CD4-positive, CD25-positive, alpha-beta regulatory T cell (primary cell): ENCODE data around the gene RHOB. TPM values are rescaled to one million over a fixed set of nuclear protein-coding genes. Genes with fewer than 3 reads are reported as not detected.

Experiments
- ATAC-seq, 2 donors: fragments of 150-1000 bp; cut with Tn5 transposase; one replicate each; pipeline ENCODE4 v1.10.0; 2021; ENCODE audit warnings: low read depth in 2 of 2, moderate number of reproducible peaks in 2 of 2, moderate library complexity in 1 of 2
- DNase-seq, 3 donors: peaks; one replicate each; pipeline versions ENCODE4 v3.0.0 to v3.0.0-alpha.2; 2012 to 2022; ENCODE audit warnings: mixed read lengths in 1 of 3
- H3K27ac ChIP-seq: one replicate; pipeline ENCODE4 v1.7.0; 2013; ENCODE audit warnings: mild to moderate bottlenecking, low read length; ENCODE audit not compliant: insufficient read depth, poor library complexity, severe bottlenecking
- H3K27me3 ChIP-seq: one replicate; pipeline ENCODE4 v1.7.0; 2013; ENCODE audit warnings: low read length; ENCODE audit not compliant: control insufficient read depth, insufficient read depth
- H3K36me3 ChIP-seq: one replicate; pipeline ENCODE4 v1.7.0; 2013; ENCODE audit warnings: mild to moderate bottlenecking, low read length, moderate library complexity; ENCODE audit not compliant: control insufficient read depth, insufficient read depth
- H3K4me1 ChIP-seq: 2 replicates; pipeline ENCODE4 v1.7.0; 2013; ENCODE audit warnings: mild to moderate bottlenecking, low read length; ENCODE audit not compliant: insufficient read depth, control insufficient read depth, poor library complexity, severe bottlenecking
- H3K4me3 ChIP-seq: one replicate; pipeline ENCODE4 v1.7.0; 2013; ENCODE audit warnings: low read depth, mild to moderate bottlenecking, low read length, moderate library complexity
- H3K9me3 ChIP-seq, 2 experiments: 1 replicate in 1 of 2; 2 replicates in 1 of 2; pipeline ENCODE4 v1.7.0; 2013; ENCODE audit warnings: low read length in 2 of 2, mild to moderate bottlenecking in 1 of 2, moderate library complexity in 1 of 2; ENCODE audit not compliant: control insufficient read depth in 2 of 2
- H3K27ac Mint-ChIP-seq, 3 donors: one replicate each; pipeline ENCODE4 v1.8.0; 2020 to 2022; ENCODE audit warnings: mild to moderate bottlenecking in 3 of 3, mixed read lengths in 3 of 3, moderate library complexity in 2 of 3
- H3K27me3 Mint-ChIP-seq: one replicate; pipeline ENCODE4 v1.8.0; 2022; ENCODE audit warnings: mild to moderate bottlenecking, mixed read lengths
- H3K36me3 Mint-ChIP-seq: one replicate; pipeline ENCODE4 v1.8.0; 2020; ENCODE audit warnings: mixed read lengths
- H3K4me1 Mint-ChIP-seq, 4 donors: one replicate each; pipeline ENCODE4 v1.8.0; 2020 to 2022; ENCODE audit warnings: mixed read lengths in 4 of 4, mild to moderate bottlenecking in 1 of 4
- H3K4me3 Mint-ChIP-seq, 4 donors: one replicate each; pipeline ENCODE4 v1.8.0; 2020 to 2022; ENCODE audit warnings: mild to moderate bottlenecking in 4 of 4, mixed read lengths in 4 of 4, moderate library complexity in 3 of 4
- H3K9me3 Mint-ChIP-seq, 7 donors: one replicate each; pipeline ENCODE4 v1.8.0; 2020 to 2022; ENCODE audit warnings: mixed read lengths in 7 of 7, mild to moderate bottlenecking in 3 of 7, moderate library complexity in 2 of 7
- polyA plus RNA-seq, 4 donors: library from polyadenylated mRNA; unstranded; fragments of 300-500 nt; fragmentation: Illumina TruSeq; gene quantifications; one replicate each; pipeline ENCODE4 v1.2.3, GENCODE V29; 2021
- total RNA-seq: library from RNA; stranded (reverse); gene quantifications from one replicate; pipeline ENCODE4 v1.2.3, GENCODE V29; 2022

RHOB gene
- 16.6 TPM for total RNA-seq
- 1 to 10 TPM in 2 of 4 donors, under 1 TPM in 2; 0.69 to 1.2 (median 0.89) TPM for polyA plus RNA-seq

DNA sequence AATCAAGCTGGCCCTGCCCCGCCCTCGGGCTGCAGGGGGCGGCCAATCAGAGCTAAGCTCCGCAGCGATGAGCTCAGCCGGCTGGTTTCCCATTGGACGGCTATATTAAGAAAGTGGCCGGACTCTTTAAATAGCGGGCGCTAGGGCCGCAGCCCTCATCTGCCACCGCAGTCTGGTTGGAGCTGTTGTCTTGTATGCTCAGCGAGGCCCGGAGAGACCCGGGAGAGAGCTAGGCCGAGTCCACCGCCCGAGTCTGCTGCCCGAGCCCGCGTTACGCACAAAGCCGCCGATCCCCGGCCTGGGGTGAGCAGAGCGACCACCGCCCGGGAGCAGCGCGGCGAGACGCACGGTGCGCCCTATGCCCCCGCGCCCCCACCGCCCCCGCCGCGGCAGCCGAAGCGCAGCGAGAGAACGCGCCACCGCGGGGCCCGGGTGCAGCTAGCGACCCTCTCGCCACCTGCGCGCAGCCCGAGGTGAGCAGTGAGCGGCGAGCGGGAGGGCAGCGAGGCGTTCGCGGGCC lies at the start of gene RHOB:
RHOB (plus strand) TSS at position 158 of the 520 bp plus-strand sequence. CDS start 392 bp downstream, outside the sequence.
- peaks cover 22% of the 10 kb centered on the region for H3K27me3 ChIP-seq
- H3K9me3 ChIP-seq: no peaks in the 10 kb centered on the region
- H3K27ac ChIP-seq: no peak within 1 kb of the TSS
- no peak within 1 kb of the TSS for H3K4me3 ChIP-seq
- ATAC-seq: peak; percentile 93 to 97
- peak within 1 kb of the TSS; percentile 47 to 71 (median 69) for H3K27ac Mint-ChIP-seq
- peaks cover 16% of the 10 kb centered on the region for H3K4me1 ChIP-seq
- DNase-seq: peak; percentile 74 to 93 (median 82)
- no peaks in the 10 kb centered on the region for H3K9me3 Mint-ChIP-seq
- peaks cover 66% of the 10 kb centered on the region for H3K27me3 Mint-ChIP-seq
- H3K4me1 Mint-ChIP-seq: peaks cover 0 to 8% (median under 1%) of the 10 kb centered on the region in 4 donors
- H3K36me3 Mint-ChIP-seq: no peaks in the 10 kb centered on the region
- peak within 1 kb of the TSS; percentile 75 to 92 (median 83) for H3K4me3 Mint-ChIP-seq
- H3K36me3 ChIP-seq: no peaks in the 10 kb centered on the region

DNA sequence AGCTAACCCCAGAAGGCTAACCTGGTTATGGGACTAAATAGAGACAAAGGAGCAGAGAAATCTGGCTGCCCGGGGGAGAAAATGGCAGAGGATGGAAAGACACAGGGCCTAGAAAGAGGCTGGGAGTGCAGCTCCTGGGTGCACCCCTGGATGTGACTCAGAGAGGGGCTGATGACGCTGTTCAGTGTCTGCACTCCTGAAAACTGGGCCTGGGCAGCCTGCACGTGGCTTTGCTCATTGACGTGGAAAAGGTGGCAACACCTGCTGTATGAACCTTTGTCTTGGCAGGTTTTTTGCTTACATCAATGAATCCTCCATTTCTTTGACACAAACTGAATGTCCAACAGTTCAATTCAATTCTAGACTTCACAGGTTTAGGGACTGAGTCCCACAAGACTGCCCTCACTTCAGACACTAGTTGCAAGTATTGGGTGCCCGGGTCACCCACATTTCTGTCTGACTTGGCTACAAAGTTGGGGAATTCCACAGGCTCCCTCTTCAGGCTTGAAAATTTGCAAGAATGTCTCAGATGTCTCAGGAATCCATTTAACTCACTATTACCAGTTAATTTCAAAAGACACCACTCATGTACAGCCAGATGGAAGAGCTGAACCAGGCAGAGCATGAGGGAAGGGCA lies 48.9 kb upstream of the RHOB start:
- no peak overlapping the region for H3K4me3 Mint-ChIP-seq
- no peaks in the 10 kb centered on the region for H3K36me3 ChIP-seq
- H3K27me3 Mint-ChIP-seq: peaks cover 15% of the 10 kb centered on the region
- no peak overlapping the region for H3K4me3 ChIP-seq
- H3K36me3 Mint-ChIP-seq: no peaks in the 10 kb centered on the region
- peaks cover 4% of the 10 kb centered on the region for H3K27me3 ChIP-seq
- DNase-seq (no peak), ATAC-seq (no peak)
- no peaks in the 10 kb centered on the region for H3K9me3 ChIP-seq
- no peaks in the 10 kb centered on the region for H3K4me1 ChIP-seq
- peaks cover 0 to 2% (median 0%) of the 10 kb centered on the region in 7 donors for H3K9me3 Mint-ChIP-seq
- no peak overlapping the region for H3K27ac Mint-ChIP-seq
- H3K27ac ChIP-seq: no peak overlapping the region
- no peaks in the 10 kb centered on the region for H3K4me1 Mint-ChIP-seq

DNA sequence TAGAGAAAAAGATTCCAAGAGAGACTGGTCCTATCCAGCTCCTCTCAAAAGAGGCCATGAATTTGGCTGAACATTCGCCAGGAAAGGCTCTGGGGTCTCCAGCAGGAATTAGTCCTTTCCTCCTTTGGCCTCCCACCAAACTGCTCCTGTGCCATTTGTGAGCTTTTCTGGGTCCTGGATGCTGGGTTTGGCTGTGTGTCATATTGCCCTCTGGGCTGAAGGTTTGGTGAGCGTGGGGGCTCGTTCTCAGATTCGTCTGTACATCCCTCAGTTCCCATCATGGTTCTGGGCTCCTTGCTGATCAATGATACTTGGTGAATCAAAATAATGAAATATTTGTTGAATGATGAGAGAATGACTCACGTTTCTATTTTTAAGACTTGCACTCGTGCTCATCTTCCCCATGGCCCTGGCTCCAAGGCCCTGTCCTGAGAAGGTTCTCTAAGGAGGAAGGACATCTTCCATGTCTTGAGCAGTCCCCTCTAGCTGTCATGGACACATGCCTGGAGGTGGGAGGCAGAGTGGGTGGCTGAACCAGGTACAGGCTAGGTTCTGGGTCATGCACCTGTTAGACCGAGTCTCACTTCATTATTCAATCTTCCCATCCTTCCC lies 47.8 kb upstream of the RHOB start:
- Mint-ChIP-seq H3K4me1 (no peaks in the 10 kb centered on the region), H3K27ac (no peak overlapping the region), H3K9me3 (peaks cover 0 to 2% (median 0%) of the 10 kb centered on the region in 7 donors), H3K27me3 (peaks cover 19% of the 10 kb centered on the region), H3K4me3 (no peak overlapping the region), H3K36me3 (no peaks in the 10 kb centered on the region)
- Histone ChIP-seq H3K9me3 (no peaks in the 10 kb centered on the region), H3K27me3 (peaks cover 4% of the 10 kb centered on the region), H3K27ac (no peak overlapping the region), H3K4me1 (no peaks in the 10 kb centered on the region), H3K4me3 (no peak overlapping the region), H3K36me3 (no peaks in the 10 kb centered on the region)
- ATAC-seq: no peak
- DNase-seq: no peak

DNA sequence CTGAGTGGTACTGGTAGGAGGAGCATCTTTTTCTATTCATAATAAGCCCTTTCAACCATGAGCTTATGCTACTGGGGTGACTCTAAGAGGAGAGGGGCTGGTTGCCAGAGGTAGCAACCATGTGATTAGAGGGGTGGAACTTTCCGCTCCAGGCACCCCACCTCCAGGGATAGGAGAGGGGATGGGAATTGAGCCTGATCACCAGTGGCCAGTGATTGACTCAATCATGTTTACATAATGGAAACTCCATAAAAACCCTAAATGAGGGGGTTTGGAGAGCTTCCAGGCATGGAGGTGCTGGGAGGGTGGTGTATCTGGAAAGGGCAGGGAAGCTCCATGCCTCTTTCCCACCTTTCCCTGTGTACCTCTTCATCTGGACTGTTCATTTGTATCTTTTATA lies 46.6 kb upstream of the RHOB start:
- H3K27me3 ChIP-seq: peaks cover 4% of the 10 kb centered on the region
- peaks cover 0 to 2% (median 0%) of the 10 kb centered on the region in 7 donors for H3K9me3 Mint-ChIP-seq
- H3K27me3 Mint-ChIP-seq: peaks cover 25% of the 10 kb centered on the region
- no peaks in the 10 kb centered on the region for H3K36me3 ChIP-seq
- H3K4me1 Mint-ChIP-seq: no peaks in the 10 kb centered on the region
- H3K9me3 ChIP-seq: no peaks in the 10 kb centered on the region
- H3K27ac Mint-ChIP-seq: no peak overlapping the region
- H3K4me3 ChIP-seq: no peak overlapping the region
- no peak for DNase-seq
- no peaks in the 10 kb centered on the region for H3K4me1 ChIP-seq
- no peak overlapping the region for H3K27ac ChIP-seq
- no peaks in the 10 kb centered on the region for H3K36me3 Mint-ChIP-seq
- no peak overlapping the region for H3K4me3 Mint-ChIP-seq
- no peak for ATAC-seq

DNA sequence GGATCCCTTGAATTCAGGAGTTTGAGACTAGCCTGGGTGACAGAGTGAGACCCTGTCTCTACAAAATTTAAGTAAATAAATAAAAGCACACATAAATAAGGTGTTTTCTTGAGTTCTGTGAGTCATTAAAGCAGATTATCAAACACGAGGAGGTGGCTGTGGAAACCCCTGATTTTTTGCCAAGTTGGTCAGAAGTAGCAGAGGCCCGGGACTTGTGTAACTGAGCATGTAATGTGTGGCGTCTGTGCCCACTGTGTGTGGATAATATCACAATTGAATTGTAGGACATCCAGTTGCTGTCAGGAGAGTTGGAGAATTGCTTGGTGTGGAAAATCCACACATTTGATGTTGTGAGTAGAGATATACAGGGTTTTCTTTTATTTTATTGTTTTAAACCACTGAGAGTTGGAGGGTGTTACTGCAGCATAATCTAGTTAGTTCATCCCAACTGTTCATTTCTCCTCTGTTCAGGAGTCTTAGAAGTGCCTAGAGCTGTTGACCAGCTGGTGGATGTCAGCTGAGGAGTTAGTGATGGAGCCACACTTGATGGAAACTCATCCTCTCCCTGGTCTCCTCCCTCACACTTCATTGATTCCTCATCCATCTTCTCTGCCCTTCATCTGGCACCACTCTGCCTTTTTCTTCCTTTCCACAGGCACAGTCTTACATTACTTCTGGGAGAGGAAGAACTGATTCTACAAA lies 45.9 kb upstream of the RHOB start:
- DNase-seq: no peak
- H3K4me1 ChIP-seq: no peaks in the 10 kb centered on the region
- no peaks in the 10 kb centered on the region for H3K36me3 ChIP-seq
- Mint-ChIP-seq H3K27me3 (peaks cover 25% of the 10 kb centered on the region), H3K36me3 (no peaks in the 10 kb centered on the region), H3K9me3 (peaks cover 0 to 2% (median 0%) of the 10 kb centered on the region in 7 donors), H3K4me1 (no peaks in the 10 kb centered on the region), H3K27ac (no peak overlapping the region), H3K4me3 (no peak overlapping the region)
- no peak overlapping the region for H3K4me3 ChIP-seq
- H3K9me3 ChIP-seq: no peaks in the 10 kb centered on the region
- no peak overlapping the region for H3K27ac ChIP-seq
- no peak for ATAC-seq
- H3K27me3 ChIP-seq: peaks cover 4% of the 10 kb centered on the region

DNA sequence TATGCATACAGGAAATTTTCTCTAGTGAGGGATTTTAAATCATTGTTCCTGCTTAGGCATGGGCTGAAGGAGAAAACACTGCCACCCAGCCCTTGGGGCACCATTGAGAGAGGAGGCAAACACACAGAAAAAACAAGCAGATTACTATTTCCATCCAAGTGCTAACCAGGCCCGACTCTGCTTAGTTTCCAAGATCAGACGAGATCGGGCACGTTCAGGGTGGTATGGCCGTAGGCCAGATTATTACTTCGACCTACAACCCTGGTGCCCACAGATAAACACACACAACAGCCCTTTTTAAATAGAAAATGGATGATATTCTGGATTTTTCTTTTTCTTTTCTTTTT lies 45.4 kb upstream of the RHOB start:
- no peak overlapping the region for H3K4me3 Mint-ChIP-seq

DNA sequence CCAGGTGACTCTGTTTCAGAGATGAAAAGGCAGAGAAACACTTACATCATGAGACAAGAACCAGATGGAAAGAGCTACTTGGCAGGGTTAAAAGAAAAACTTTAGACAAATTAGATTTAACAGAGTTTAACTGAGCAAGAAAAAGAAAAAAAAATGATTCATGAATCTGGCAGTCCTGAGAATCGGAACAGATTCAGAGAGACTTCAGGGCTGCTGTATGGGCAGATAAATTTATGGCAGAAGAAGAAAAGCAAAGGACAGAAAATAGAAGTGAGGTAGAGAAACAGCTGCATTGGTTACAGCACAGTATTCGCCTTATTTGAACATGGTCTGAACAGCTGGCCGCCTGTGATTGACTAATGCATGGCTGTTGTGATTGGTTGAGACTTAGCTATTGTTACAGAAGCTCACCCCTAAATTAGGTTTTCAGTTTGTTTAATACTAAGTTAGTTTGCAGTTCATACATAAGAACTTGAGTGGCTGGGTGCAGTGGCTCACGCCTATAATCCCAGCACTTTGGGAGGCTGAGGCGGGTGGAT lies 43.0 kb upstream of the RHOB start:
- no peak for ATAC-seq
- no peak for DNase-seq
- H3K9me3 ChIP-seq: peaks cover 2 to 3% of the 10 kb centered on the region in 2 experiments
- H3K9me3 Mint-ChIP-seq: peaks cover 0 to 8% (median 3%) of the 10 kb centered on the region in 7 donors
- no peak overlapping the region for H3K27ac Mint-ChIP-seq
- H3K27ac ChIP-seq: no peak overlapping the region
- H3K4me1 Mint-ChIP-seq: no peaks in the 10 kb centered on the region
- no peak overlapping the region for H3K4me3 ChIP-seq
- no peaks in the 10 kb centered on the region for H3K4me1 ChIP-seq
- peaks cover 4% of the 10 kb centered on the region for H3K27me3 ChIP-seq
- no peaks in the 10 kb centered on the region for H3K36me3 Mint-ChIP-seq
- no peaks in the 10 kb centered on the region for H3K36me3 ChIP-seq
- H3K4me3 Mint-ChIP-seq: no peak overlapping the region
- H3K27me3 Mint-ChIP-seq: peaks cover 23% of the 10 kb centered on the region

More for the DNA sequence above, 45.4 kb upstream of the RHOB start:
- Histone ChIP-seq H3K27me3 (peaks cover 4% of the 10 kb centered on the region), H3K4me1 (no peaks in the 10 kb centered on the region), H3K9me3 (no peaks in the 10 kb centered on the region), H3K27ac (no peak overlapping the region), H3K36me3 (no peaks in the 10 kb centered on the region), H3K4me3 (no peak overlapping the region)
- no peaks in the 10 kb centered on the region for H3K4me1 Mint-ChIP-seq
- H3K36me3 Mint-ChIP-seq: no peaks in the 10 kb centered on the region
- ATAC-seq: no peak
- no peak for DNase-seq
- H3K27ac Mint-ChIP-seq: no peak overlapping the region
- peaks cover 0 to 2% (median 0%) of the 10 kb centered on the region in 7 donors for H3K9me3 Mint-ChIP-seq
- peaks cover 25% of the 10 kb centered on the region for H3K27me3 Mint-ChIP-seq
